ENCODE measurements around the gene GALNT3. TPM values are rescaled to one million over a fixed set of nuclear protein-coding genes. Genes with fewer than 3 reads are reported as not detected.
A peak's percentile ranks its signal among the peaks of the same experiment; 100 is the strongest.

Gene GALNT3
- total RNA-seq, 1 experiment from 2014 or later: 18.5 TPM

GRCh38 chr2:165814473-165814872 lies 20.4 kb upstream of the GALNT3 start:
- no peak for DNase-seq
- Histone ChIP-seq H3K4me1 (ENCODE audit: insufficient read depth, low read length) (no peaks in the 10 kb centered on the region; the same call in 1 of the 2 replicates), H3K9ac (ENCODE audit: extremely low read depth, insufficient read length, low read length) (no peak overlapping the region), H2AK5ac (ENCODE audit: insufficient read length, low read length) (no peak overlapping the region), H2BK12ac (ENCODE audit: insufficient read length, low read depth, low read length) (no peak overlapping the region), H2BK5ac (ENCODE audit: insufficient read length, low read length) (no peak overlapping the region), H4K20me1 (ENCODE audit: control insufficient read depth, insufficient read depth, insufficient read length) (no peaks in the 10 kb centered on the region), H3K9me3 (ENCODE audit: control insufficient read depth, low read depth, low read length) (no peaks in the 10 kb centered on the region), H3K56ac (ENCODE audit: insufficient read length, low read depth, low read length) (no peak overlapping the region), H3K79me1 (ENCODE audit: insufficient read depth, low read depth, low read length, poor library complexity, severe bottlenecking) (no peaks in the 10 kb centered on the region), H3K79me2 (ENCODE audit: insufficient read depth, low read length) (no peaks in the 10 kb centered on the region), H2BK120ac (ENCODE audit: low read depth, low read length, poor library complexity, severe bottlenecking) (no peak overlapping the region), H3K27me3 (ENCODE audit: insufficient read depth, low read length) (no peaks in the 10 kb centered on the region), H3K23me2 (ENCODE audit: insufficient read length, low read depth, low read length, poor library complexity, severe bottlenecking) (no peaks in the 10 kb centered on the region), H3K14ac (ENCODE audit: insufficient read depth, low read length) (no peak overlapping the region), H2BK20ac (ENCODE audit: low read depth, low read length, poor library complexity, severe bottlenecking) (no peak overlapping the region), H4K91ac (ENCODE audit: insufficient read length, low read depth, low read length) (no peak overlapping the region), H4K8ac (replicated peaks; ENCODE audit: insufficient read length, low read depth, low read length) (no peak overlapping the region), H2AFZ (ENCODE audit: low read length) (no peak overlapping the region), H3T11ph (ENCODE audit: low read length) (no peak overlapping the region), H3K23ac (ENCODE audit: insufficient read length, low read depth, low read length) (no peak overlapping the region), H3K4me2 (ENCODE audit: insufficient read depth, insufficient read length, low read length) (no peak overlapping the region), H3K18ac (ENCODE audit: insufficient read length, low read depth, low read length) (peak overlapping the region; percentile 46), H3K27ac (ENCODE audit: insufficient read length, low read depth, low read length) (no peak overlapping the region), H2BK15ac (ENCODE audit: low read depth, low read length) (no peak overlapping the region), H4K5ac (ENCODE audit: insufficient read length, low read depth, low read length) (no peak overlapping the region), H3K4ac (ENCODE audit: low read depth, low read length) (no peak overlapping the region)
- no CpG with 5 or more reads among the region's 4 CpGs for WGBS (ENCODE audit: extremely low coverage, insufficient read length, low lambda C conversion rate)
- Mint-ChIP-seq H3K4me1 (peaks cover 7 to 12% of the 10 kb centered on the region in 2 experiments), H3K9me3 (no peaks in the 10 kb centered on the region), H3K27me3 (ENCODE audit: low read depth) (no peaks in the 10 kb centered on the region), H3K36me3 (ENCODE audit: insufficient read depth in 1 of 3, low read depth in 3 of 3) (no peaks in the 10 kb centered on the region), H3K27ac (no peak overlapping the region), H3K4me3 (no peak overlapping the region)
- no peak for TF ChIP-seq CTCF (conservative IDR thresholded peaks at IDR 0.05)

All from H9 (cell line).